Skeletal muscle tissue (tissue), 4 donors: ENCODE results near the gene CHCHD4. TPM values are rescaled to one million over a fixed set of nuclear protein-coding genes. Genes with fewer than 3 reads are reported as not detected.
"Not testable (repeated sequence)": the region's sequence is repeated elsewhere in the genome, so short reads cannot be mapped to it uniquely, and the experiment has no call there.

Source experiments
- H3K27ac ChIP-seq: one replicate; pipeline ENCODE4 v1.7.0; 2013; ENCODE audit warnings: mild to moderate bottlenecking, low read depth, low read length, inconsistent platforms
- H3K27me3 ChIP-seq, 3 donors: one replicate each; pipeline ENCODE4 v1.7.0; 2013; ENCODE audit warnings: low read length in 3 of 3; ENCODE audit not compliant: control insufficient read depth in 3 of 3, insufficient read depth in 3 of 3
- H3K36me3 ChIP-seq, 3 donors: one replicate each; pipeline ENCODE4 v1.7.0; 2013; ENCODE audit warnings: low read length in 3 of 3; ENCODE audit not compliant: control insufficient read depth in 3 of 3, insufficient read depth in 3 of 3
- H3K4me1 ChIP-seq, 3 donors: one replicate each; pipeline ENCODE4 v1.7.0; 2013; ENCODE audit warnings: low read length in 3 of 3, mild to moderate bottlenecking in 3 of 3; ENCODE audit not compliant: control insufficient read depth in 3 of 3, insufficient read depth in 3 of 3
- H3K4me3 ChIP-seq, 3 donors: one replicate each; pipeline ENCODE4 v1.7.0; 2013; ENCODE audit warnings: low read length in 3 of 3
- H3K9ac ChIP-seq, 3 donors: one replicate each; pipeline ENCODE4 v1.7.0; 2013; ENCODE audit warnings: low read length in 3 of 3, mild to moderate bottlenecking in 3 of 3, moderate library complexity in 2 of 3, low read depth in 1 of 3
- H3K9me3 ChIP-seq, 3 donors: one replicate each; pipeline ENCODE4 v1.7.0; 2013; ENCODE audit warnings: low read length in 3 of 3; ENCODE audit not compliant: control insufficient read depth in 3 of 3
- total RNA-seq: library from RNA; depleted of rRNA; stranded (reverse); fragments of >200 nt; gene quantifications from one replicate; pipeline ENCODE4 v1.2.3, GENCODE V29; 2014
- donor health status: Osteomylitis.

CHCHD4 gene
- total RNA-seq, 1 donor from 2014 or later = 12.5 TPM

DNA sequence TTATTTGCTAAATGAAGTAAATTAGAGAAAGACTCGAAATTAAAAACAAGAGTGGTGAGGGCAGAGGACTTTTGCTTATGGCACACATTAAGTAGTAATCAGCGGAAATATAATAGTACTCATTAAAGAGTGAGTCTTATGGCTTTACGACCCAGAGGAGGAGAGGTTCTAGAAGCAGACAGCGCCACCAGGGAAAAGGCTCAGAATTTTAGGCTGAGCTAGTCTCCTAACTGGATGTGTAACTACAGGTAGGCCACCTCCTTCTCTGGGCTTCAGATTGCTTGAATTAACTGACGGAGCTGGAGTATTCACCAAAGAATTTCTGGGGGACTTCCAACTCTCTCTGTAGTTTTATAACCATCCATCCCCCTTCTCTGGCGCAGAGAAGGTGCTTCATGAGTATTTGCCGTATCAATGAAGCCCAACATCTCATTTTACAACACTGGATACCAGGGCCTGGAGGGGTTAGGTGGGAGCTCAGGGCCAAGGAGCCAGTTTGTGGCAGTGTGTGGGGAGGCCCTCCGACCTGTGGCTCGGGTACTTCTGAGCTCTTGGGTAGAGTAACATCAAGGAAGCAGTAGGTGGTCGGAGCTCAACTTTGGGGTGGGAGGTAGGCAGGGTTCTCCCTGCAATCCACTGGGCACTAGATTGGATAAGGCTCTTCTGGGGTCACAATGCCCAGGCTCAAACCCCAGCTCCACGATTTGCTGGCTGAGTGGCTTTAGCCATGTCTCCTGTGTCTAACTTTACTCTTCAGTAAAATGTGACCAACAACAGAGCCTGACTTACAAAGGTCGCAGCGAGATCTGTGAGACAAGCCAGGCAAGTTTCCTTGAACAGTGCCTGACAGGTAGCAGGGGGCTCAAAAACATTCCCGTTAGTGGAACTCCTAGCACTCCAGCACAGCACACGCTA lies 1.1 kb downstream of the CHCHD4 start:
- H3K9me3 ChIP-seq = no peaks in the 10 kb centered on the region
- peaks cover 38 to 64% (median 43%) of the 10 kb centered on the region in 3 donors for H3K4me1 ChIP-seq
- H3K27me3 ChIP-seq = no peaks in the 10 kb centered on the region
- H3K9ac ChIP-seq = peak overlapping the region; percentile 88 to 91 (median 91)
- peak overlapping the region; percentile 96 for H3K27ac ChIP-seq
- peak overlapping the region; percentile 94 to 99 (median 95) for H3K4me3 ChIP-seq
- peaks cover 12 to 38% (median 33%) of the 10 kb centered on the region in 3 donors for H3K36me3 ChIP-seq

DNA sequence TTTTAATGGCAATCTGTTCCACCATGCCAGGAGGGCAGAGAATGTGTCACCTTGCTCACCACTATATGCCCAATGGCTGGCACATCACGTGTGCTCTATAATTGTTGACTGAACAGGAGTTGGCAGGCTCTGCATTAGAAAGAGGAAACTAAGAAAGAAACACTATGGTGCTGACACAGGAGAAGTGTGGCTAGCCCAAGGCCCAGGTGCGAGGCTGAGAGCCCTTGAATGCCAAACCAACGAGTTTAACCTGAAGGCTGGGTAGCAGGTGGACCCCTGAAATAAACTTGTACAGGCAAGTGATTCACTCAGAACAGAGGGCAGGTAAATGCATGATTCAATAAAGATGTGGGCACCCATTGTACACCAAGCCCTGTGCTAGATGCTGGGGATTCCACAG lies 2.4 kb downstream of the CHCHD4 start:
- Histone ChIP-seq H3K27ac (no peak overlapping the region), H3K27me3 (no peaks in the 10 kb centered on the region), H3K4me1 (peaks cover 32 to 53% (median 33%) of the 10 kb centered on the region in 3 donors), H3K36me3 (peaks cover 12 to 30% (median 25%) of the 10 kb centered on the region in 3 donors), H3K9ac (no peak overlapping the region), H3K4me3 (no peak overlapping the region), H3K9me3 (no peaks in the 10 kb centered on the region)

DNA sequence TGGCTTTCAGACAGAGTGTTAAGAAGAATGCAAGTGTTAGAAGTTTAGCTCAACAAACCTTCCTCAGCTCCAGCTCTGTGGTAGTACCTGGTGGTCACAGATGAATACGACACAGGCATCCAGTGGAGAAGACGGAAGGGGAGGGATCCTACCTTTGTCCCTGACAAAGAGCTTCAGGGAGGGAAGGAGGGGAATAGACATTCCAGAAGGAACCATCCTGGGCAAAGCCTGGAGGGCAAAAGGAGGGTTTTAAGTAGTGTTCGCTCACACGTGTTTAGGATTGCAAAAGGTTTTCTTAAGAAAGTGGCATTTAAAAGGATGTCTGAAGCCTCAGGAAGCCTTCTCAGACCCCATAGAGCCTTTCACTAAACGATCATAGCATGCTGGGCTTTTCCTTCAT lies 2.8 kb downstream of the CHCHD4 start:
- Histone ChIP-seq H3K36me3 (peaks cover 12 to 30% (median 26%) of the 10 kb centered on the region in 3 donors), H3K27me3 (no peaks in the 10 kb centered on the region), H3K9ac (no peak overlapping the region), H3K4me3 (no peak overlapping the region), H3K27ac (no peak overlapping the region), H3K4me1 (peaks cover 29 to 49% (median 31%) of the 10 kb centered on the region in 3 donors), H3K9me3 (no peaks in the 10 kb centered on the region)

DNA sequence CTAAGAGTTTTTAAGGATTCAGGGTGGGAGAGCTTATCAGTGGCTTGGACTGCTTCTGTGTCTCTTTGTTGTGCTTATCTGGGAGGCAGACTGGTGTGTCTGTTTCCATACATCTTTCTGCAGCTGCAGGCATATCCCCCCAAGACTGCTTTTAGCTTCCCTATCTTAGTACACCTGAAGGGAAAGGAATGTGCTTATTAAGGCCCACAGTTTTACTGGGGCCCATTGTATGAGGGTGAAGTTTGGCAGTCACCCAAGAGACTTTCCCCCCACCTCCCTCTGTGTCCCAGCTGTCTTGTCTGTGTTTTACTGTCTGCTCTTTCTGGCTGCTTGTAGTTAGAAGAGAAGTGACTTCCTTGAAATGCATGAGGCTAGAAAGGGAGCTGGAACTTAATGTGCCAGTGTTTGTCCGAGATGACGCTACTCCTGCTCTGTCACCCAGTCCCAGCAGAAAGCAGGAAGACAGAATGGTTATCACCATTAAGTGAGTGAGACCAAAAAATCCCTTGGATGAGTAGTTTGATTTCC lies 3.7 kb downstream of the CHCHD4 start:
- not testable (repeated sequence) for H3K9me3 ChIP-seq, H3K4me3 ChIP-seq, H3K27ac ChIP-seq, H3K27me3 ChIP-seq, H3K9ac ChIP-seq
- Histone ChIP-seq H3K4me1 (peaks cover 20 to 40% (median 23%) of the 10 kb centered on the region in 3 donors), H3K36me3 (peaks cover 17 to 33% (median 33%) of the 10 kb centered on the region in 3 donors)

DNA sequence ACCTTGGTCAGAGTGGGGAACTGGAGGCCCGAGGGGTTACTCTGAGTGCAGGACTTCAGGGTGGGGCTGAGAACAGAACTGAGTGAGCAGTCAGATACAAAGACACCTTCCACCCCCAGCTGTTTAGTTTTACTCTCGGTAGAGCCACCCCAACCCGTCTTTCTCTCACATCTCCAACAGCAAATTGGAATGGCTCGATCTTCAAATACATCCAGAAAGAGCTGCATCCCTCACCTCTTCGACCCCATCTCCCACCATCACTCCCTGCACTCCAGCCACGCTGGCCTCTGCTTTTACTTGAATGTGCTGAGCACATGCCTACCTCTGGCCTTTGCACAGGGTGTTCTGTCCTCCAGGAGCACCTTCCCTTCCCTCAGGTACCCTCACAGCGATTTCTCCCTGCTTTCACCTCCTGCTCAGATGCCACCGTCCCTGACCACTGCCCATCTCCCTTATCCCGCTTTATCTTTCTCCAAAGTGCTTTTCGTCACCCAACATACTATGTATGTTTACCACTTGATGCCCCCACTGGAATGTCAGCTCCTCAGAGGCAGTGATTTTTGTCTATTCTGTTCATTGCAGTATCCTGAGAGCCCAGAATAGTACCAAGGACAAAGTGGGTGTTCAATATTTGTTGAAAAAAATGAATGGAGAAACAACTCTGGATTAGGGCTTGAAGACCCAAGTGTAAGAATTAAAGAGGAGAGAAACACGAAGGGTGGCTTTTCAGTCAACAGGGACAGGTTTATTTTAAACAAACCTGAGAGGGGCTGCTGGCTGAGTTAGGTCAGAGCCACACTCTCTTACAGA lies 4.4 kb downstream of the CHCHD4 start:
- H3K36me3 ChIP-seq = peaks cover 23 to 40% (median 39%) of the 10 kb centered on the region in 3 donors

DNA sequence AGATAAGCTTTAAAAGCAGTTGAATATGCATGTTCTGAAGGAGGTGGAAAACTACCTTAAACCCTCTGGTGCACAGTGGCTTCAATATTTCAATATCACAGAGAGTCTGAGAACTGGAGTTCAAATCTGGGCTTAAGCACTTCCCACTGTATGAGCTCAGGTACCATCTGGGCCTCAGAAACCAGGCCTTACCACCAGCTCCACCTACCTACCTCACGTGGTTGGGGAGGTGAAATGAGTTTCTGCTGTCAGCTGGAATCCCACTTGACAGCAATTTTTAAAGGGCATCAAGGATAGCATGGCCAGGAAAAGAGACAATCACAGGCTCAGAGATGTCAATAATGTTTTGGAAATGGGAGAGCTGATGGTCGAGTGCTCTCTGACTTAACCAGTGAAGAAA lies 5.0 kb downstream of the CHCHD4 start:
- H3K36me3 ChIP-seq = peaks cover 29 to 47% (median 46%) of the 10 kb centered on the region in 3 donors
- H3K4me3 ChIP-seq = no peak overlapping the region
- peaks cover 14 to 29% (median 15%) of the 10 kb centered on the region in 3 donors for H3K4me1 ChIP-seq
- no peak overlapping the region for H3K9ac ChIP-seq
- no peaks in the 10 kb centered on the region for H3K27me3 ChIP-seq
- H3K27ac ChIP-seq = no peak overlapping the region
- H3K9me3 ChIP-seq = no peaks in the 10 kb centered on the region

More for the DNA sequence above, 4.4 kb downstream of the CHCHD4 start:
- Histone ChIP-seq H3K27ac (no peak overlapping the region), H3K9me3 (no peaks in the 10 kb centered on the region), H3K4me1 (peaks cover 15 to 33% (median 16%) of the 10 kb centered on the region in 3 donors), H3K27me3 (no peaks in the 10 kb centered on the region), H3K9ac (no peak overlapping the region), H3K4me3 (no peak overlapping the region)

DNA sequence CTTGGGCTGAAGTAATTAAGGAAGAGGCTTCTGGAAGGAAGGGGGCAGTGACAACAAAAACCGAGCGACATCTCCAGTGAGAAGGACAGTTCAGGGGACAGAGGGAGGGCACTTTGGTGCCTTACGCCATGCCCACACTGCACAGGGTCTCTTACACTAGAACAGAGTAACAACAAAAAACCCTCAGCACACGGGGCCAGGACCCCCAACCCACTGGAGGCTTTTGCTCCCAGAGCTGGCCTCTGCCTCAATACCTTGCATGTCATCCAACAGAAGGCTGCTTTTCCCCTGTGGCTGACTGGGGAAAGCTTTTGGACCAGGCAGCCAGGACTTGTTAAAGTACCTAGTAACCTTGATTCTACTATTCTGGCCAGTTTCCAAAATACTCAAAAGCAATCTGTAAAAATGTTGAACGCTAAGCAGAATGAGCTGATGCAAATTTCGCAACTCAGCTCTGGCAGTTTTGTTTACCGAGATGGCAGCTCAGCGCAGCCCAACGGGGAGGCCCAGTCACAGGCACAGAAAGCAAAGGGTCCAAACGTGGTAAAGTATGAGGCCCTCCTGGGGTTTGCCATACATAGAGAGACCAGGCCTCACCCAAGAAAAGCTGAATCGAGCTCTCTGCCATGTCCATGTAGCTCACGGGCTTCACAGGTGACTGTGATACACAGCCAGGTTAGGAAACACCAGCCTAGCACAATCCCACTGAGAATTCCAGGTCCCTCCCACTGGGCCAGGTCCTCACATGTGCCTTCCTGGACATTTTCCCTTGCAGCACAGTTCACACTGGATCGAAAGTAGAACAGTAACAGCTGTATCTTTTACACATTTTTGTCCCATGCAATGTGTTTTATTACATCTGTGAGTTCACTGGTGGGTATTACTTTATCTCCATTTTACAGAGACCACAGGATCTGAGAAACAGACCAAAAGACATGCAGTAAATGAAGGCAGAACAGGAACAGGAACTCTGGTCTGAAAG lies 6.0 kb downstream of the CHCHD4 start:
- peaks cover 36 to 56% (median 55%) of the 10 kb centered on the region in 3 donors for H3K36me3 ChIP-seq
- H3K27me3 ChIP-seq = no peaks in the 10 kb centered on the region
- no peak overlapping the region for H3K4me3 ChIP-seq
- H3K9me3 ChIP-seq = no peaks in the 10 kb centered on the region
- peaks cover 8 to 23% (median 11%) of the 10 kb centered on the region in 3 donors for H3K4me1 ChIP-seq
- H3K9ac ChIP-seq = peak overlapping the region in 1 of 3 donors; percentile 27
- no peak overlapping the region for H3K27ac ChIP-seq

DNA sequence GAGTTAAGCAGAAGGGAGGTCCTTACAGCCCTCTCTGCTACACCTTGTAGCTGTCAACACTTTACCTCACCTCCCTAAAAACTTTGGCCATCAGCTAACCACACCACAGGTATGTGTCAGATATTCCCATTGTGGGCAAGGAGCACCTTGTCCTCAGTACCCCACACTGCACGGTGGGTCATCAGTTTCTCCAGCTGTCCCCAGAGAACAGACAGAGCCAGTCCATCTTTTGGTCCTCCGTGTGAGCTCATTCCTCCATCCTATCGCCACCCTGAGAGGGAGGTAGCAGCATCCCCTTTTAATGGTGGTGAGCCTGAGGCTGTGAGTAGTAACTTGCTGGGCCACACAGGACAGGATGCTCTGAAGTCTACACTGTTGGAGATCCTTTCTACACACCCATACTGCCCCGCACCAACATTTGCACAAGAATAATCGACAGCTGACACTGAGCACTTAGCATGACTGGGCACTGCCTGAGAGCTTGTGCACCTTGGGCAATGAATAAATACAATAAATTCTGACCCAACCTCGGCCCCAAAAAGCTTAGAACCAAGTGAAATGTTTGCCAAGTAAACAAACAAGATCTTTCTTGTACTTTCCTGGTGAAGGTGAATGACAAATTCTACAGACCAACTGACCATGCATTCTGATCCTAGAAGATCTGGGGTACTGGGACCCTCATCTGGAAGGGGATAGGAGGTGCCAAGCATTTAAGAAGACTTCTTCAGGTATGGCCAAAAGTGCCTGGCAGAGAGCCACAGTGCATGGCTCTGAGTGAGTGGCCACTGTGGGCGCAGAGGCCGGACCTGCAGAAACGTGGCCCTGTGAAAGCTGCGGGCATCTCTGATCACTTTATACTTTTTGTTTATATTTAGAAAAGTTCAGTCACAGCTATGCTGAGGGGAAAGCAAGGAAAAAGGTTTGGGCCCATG lies 6.9 kb downstream of the CHCHD4 start:
- H3K9ac ChIP-seq = no peak overlapping the region
- no peaks in the 10 kb centered on the region for H3K27me3 ChIP-seq
- H3K36me3 ChIP-seq = peaks cover 41 to 64% (median 61%) of the 10 kb centered on the region in 3 donors
- H3K4me3 ChIP-seq = no peak overlapping the region
- H3K9me3 ChIP-seq = no peaks in the 10 kb centered on the region
- H3K4me1 ChIP-seq = peaks cover 0 to 15% (median 6%) of the 10 kb centered on the region in 3 donors
- no peak overlapping the region for H3K27ac ChIP-seq
